ENCODE data around the gene OBP2B.

GRCh38 chr9:133202688-133203453 lies 6.2 kb downstream of the OBP2B start:
- TF ChIP-seq CTCF (conservative IDR thresholded peaks at IDR 0.05 in 1 of 2, IDR thresholded peaks at IDR 0.05 in 1 of 2; ENCODE audit: low read depth in 1 of 2, low read length in 2 of 2) (no peak), EZH2 (IDR thresholded peaks at IDR 0.05; ENCODE audit: low read length, missing control alignments) (no peak)
